IPS DF 19.7 (cell line): Measurements from ENCODE around the gene ATAD3C.
"Not testable (repeated sequence)": the region's sequence is repeated elsewhere in the genome, so short reads cannot be mapped to it uniquely, and the experiment has no call there.

Experiments
- DNase-seq: peaks from one replicate; pipeline ENCODE4 v3.0.0-alpha.2; 2013; ENCODE audit warnings: low read depth, low spot score

ATAD3C gene

DNA sequence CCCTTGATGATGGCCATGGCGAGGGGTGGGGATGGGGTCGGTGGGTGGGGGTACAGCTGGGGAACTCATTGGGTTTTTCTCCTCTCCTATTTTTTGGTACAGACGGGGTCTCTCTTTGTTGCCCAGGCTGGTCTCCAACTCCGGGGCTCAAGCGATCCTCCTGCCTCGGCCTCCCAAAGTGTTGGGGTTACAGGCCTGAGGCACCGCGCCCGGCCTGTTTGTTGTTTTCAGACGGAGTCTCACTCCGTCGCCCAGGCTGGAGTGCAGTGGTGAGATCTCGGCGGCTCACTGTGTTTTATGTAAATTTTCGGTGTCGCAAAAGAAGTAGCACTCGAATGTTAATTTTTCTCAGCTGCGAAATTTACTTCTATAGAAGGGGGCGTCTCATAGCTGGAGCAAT, 2.9 kb upstream of the ATAD3C start:
- DNase-seq: not testable (repeated sequence)

DNA sequence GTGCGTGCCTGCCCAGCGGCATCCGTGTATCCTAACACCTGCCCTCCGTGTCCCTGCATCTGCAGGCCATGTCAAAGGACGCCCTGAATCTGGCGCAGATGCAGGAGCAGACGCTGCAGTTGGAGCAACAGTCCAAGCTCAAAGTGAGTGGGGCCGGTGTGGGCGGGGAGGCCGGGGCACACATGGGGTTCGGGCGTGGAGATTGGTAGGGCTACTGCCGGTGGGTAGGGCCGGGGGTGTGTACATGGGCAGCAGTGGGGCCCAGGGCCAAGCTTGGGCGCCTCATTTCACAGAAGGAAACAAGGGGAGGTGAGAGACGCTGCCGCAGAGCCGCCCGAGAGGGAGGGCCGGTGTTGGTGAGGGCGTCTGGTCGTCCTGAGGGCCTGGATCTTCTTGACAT, 1.1 kb downstream of the ATAD3C start:
- not testable (repeated sequence) for DNase-seq

DNA sequence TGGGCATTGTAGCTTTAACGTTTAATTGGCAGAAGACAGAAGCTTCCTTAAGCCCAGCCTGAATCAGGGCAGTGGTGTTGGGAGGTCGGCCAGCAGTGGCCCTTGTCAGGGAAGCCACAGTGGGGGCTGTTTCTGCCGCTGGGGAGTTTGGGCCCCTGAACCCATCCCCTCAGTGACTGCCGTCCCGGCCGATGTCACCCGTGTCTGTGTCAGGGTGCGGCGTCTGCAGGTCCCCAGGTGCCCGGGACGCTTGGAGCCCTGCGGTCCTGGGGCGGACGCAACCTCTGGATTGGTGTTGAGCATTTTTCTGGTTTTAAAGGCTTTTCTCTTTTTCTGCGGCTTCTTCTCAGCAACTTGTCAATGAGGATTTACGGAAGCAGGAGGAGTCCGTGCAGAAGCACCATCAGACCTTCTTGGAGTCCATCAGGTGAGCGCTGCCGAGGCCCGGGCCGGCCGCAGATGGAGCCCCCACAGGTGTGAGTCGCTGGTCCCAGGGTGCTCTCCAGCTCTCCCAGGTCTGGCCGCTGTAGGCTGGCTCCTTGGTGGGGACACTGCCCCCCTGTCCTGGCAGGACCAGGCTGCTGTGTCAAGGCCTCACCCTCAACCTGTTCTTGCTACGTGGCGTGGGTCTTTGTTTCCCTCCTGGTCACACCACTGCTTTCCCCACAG, 2.3 kb downstream of the ATAD3C start:
- no peak for DNase-seq

DNA sequence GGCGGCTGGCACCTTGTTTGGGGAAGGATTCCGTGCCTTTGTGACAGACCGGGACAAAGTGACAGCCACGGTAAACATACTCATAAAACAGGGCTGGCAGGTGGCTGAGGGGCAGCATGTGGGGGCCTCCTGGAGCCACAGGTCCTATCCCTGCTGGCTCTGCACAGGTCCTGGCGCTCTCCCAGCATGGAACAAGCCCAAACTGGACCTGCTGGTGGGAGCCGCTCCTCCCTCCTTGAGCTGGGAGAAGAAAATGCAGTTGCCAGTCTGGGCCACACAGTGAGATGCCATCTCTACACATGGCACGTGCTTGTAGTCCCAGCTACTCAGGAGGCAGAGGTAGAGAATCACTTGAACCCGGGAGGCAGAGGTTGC, 2.9 kb downstream of the ATAD3C start:
- DNase-seq: not testable (repeated sequence)

DNA sequence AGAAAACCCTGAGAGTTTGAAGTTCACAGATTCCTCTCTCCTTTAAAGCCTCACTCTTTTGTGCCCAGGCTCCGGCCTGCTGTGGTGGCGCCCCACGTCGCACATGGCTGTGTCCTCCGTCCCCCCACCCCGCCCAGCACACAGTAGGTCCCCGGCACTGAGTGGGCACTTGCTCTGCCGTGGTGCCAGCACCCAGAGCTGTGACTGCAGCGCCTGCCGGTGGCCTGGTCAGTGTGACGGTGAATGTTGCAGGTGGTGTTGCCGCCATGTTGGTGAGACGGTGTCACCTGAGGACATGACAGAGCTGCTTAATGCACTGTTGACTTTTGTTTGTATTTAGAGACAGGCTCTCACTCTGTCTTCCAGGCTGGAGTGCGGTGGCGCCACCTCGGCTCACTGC, 3.4 kb downstream of the ATAD3C start:
- DNase-seq: no peak

DNA sequence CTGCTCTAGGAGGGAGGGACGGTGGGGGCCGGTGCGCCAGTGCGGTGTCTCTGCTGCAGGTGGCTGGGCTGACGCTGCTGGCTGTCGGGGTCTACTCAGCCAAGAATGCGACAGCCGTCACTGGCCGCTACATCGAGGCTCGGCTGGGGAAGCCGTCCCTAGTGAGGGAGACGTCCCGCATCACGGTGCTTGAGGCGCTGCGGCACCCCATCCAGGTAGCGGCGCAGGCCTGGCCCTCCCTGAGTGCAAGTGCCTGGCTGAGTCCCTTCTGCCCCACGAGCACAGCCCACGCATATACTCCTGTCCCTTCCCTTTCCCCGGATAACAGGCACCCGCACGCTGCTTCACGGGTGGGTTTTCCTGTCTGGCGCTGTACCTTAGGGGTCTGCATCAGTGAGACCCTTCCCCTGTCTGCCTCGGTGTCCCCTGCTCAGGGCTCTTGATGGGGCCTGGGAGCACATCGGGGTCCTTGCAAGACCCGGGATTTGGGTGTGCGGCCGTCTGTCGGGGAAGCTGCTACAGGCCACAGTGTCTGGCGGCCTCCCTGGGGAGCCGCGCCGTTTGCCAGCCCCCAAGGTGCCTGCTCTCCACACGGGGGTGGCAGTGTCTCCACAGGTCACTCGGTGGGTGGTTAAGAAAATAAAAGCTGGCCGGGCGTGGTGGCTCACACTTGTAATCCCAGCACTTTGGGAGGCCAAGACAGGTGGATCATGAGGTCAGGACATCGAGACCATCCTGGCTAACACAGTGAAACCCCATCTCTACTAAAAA, 5.0 kb downstream of the ATAD3C start:
- DNase-seq: not testable (repeated sequence)

DNA sequence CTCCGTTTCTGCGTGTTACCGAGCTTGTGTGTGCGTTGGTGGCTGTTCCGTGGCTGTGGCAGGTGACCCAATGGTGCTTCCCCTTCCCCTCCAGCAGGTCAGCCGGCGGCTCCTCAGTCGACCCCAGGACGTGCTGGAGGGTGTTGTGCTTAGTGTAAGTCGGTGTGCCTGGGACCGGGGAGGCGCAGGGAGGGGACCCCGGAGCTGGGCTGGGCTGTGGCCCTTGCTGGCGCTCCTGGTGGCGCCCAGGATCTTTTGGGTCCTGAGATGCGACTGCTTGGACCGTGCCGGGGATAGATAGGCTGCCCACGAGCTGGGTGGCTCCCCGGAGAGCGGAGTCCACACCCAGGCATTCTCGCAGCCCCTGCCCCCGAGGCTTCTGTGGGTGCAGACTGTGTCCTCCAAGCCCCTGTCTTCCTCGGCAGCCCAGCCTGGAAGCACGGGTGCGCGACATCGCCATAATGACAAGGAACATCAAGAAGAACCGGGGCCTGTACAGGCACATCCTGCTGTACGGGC, 5.9 kb downstream of the ATAD3C start:
- no peak for DNase-seq

DNA sequence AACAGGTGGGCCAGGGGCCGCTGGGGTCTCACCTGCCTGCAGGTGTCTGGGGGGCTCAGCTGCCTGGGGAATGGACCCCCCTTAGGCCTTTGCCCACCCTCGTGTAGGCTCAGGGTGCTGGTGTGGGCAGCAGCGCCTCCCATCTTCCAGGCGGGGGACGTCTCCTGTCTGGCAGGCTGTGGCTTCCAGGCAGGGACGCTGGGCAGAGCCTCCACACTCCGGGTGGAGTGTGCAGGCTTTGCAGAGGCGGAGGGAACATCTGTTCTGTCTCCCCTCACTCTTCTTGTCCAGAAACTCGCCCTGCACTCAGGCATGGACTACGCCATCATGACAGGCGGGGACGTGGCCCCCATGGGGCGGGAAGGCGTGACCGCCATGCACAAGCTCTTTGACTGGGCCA, 6.4 kb downstream of the ATAD3C start:
- DNase-seq: not testable (repeated sequence)

DNA sequence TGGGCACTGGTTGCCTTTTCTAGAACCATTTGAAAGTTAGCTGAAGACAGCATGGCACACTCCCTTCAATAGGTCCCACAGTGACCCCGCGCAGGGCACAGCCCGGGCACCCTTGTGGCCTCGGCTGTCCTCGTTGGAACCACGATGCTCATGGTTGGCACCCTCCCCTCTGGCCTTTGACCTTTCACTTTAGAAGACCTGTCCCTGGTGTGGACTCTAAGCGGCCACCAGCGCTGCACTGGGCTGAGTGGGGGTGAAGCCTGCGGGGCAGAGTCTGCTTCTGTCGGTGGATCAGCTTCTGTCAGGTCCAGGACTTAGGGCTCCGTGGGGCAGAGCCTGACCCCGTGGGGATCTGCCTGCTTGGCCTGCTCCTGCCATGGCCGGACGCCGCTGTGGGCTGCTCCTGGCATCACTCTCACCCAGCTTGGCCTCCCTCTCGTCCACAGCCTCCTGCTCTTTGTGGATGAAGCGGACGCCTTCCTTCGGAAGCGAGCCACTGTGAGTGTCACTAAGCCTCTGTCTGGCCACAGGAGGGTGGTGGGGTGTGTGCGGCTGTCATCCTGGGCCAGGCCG, 7.3 kb downstream of the ATAD3C start:
- DNase-seq: not testable (repeated sequence)

DNA sequence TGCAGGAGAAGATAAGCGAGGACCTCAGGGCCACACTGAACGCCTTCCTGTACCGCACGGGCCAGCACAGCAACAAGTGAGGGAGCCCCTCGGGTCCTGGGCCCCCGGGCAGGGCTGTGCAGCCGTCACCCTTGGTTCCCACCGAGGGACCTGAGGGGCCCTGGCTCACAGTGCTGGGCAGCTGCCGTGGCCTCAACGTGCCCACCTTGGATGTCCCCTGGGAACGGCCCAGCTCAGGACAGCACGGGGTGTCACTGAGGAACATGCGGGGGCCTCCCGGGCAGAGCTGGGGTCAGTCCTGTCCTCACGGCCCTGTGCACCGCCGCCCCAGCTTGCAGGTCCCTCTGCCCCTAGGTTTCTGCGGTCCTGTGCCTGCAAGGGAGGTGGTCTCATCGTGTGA, 9.7 kb downstream of the ATAD3C start:
- DNase-seq: not testable (repeated sequence)

DNA sequence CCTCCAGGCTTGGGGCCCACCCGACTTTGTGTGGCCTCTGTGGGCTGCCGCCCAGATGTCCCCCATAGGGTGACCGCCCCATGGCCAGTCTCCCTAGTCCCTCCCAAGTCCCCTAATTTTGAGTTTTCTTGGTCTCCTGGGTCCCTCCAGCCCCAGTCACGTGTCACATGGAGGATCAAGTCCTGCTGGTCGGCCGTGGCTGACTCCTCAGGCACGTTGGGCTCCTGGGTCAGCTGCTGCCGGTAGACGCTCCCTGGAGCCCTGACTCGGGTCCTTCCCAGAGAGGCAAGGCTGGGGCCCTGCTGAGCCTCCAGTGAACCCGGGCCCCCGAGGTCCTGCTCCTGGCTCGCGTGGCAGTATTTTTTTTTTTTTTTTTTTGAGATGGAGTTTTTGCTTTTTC, 10.2 kb downstream of the ATAD3C start:
- not testable (repeated sequence) for DNase-seq

DNA sequence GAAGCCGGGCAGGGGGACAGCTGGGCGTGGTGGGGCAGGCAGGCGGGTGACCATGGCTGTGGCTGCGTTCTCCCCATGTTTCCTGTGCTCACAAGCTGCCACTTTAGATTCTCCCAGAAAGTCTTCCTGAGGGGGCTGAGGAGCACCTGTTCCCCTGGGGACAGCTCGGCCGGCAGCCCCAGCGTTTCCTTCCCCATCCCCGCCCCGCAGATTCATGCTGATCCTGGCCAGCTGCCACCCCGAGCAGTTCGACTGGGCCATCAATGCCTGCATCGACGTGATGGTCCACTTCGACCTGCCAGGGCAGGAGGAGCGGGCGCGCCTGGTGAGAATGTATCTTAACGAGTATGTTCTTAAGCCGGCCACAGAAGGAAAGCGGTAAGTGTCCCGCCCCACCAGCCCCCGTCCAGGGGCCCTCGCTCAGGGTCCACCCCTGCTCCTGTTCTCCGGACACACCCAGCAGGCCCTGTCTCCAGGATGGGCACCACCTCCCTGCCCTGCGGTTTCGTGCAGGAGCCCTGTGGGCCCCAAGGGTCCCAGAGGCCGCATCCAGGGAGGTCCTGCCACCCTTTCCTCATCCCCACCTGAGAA, 11.1 kb downstream of the ATAD3C start:
- no peak for DNase-seq

DNA sequence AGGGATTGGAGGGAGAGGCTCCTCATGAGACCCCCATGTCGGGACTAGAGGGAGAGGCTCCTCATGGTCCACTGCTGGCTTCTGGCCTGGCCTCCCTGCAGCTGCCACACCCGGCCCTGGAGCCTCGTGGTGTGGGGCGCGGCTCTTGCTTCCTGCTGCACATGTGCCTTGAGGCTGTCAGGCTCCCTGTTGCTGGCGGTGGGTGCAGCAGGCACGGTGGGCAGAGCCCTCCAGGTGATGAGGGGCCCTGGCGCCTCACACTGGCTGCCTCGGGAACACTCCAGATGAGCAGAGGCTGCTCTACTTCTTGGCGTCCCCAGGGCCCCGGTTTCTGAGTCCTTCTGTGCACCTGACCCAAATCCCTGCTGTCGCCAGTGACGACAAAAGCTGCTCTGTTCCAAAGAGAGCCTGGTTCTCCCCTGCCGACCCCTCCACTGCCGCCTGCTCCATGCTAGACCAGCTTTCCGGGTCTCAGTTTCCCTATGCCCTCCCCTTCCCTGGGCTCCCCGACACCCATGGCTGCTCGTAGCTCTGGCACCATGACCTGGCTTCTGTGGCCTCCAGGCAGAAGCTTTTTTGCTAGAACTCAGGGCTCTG, 12.3 kb downstream of the ATAD3C start:
- DNase-seq: no peak

DNA sequence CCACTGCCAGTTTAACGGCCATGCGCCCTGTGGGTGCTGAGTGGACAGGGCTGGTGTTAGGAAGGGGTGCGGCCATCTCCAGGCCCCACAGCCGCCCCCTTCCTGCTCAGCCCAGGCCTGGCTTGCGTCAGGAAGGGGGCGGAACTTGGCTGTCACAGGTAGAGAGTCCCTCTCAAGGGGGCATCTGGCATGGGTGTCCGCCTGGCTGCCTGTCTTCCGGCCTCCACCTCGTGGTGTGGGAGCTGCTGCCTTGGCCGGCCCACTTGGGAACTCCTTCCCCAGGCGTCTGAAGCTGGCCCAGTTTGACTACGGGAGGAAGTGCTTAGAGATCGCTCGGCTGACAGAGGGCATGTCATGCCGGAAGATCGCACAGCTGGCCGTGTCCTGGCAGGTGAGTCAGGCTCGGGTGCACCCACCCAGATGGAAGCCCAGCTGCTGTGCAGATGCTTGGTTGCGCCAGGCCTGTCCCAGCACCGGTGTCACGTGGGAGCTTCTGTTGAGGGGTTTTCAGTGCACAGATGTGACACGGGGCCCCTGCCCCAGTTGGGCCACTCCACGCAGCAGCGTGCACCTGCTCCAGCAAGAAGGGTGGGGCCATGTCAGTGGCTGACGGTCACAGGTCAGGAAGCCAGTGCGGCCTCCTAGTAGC, 13.0 kb downstream of the ATAD3C start:
- no peak for DNase-seq

DNA sequence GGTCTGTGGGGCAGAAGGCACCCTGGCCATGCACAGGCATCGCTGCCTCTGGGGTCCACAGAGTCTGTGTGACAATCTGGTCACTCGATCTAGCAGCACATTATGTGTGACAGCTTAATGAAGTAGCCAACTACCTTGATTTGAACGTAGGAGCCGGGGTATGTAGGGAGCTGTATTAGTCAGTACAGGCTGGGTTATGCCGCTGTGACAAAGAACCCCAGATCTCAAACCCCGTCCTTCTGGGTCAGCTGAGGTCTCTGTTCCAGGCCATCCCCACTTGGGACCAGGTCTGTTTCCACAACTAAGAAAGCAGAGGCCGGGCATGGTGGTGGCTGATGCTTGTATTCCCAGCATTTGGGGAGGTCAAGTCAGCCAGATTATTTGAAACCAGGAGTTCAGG, 13.8 kb downstream of the ATAD3C start:
- DNase-seq: no peak

DNA sequence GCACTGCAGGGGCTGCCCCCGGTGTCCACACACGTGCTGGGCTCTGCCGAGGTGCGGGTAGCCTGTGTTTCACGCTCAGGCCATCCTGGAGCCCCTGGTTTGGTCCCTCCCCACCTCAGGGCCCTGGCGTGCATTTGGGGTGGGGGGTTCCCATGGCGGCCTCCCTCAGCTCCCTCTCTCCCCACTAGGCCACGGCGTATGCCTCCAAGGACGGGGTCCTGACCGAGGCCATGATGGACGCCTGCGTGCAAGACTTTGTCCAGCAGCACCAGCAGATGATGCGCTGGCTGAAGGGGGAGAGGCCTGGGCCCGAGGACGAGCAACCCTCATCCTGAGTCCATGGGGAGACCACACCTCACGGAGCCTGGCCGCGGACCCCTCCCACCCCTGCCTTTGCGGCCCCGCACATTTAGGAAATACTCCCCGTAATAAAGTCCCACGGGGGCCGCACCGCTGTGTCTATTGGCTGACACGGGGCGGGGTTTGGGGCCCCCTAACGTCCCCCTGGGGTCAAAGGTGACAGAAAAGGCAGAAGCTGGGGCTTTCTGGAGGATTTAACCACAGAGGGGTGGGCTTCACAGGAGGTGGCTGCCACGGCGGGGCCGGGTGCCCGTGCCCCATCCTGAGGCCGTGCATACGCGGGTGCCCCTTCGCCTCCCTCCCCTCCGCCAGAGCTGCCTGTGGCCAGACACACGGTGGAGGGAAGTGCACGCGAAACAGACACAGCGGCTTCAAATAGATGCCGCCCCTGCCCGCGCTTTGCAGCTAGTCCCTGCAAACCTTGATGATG, 18.9 kb downstream of the ATAD3C start:
- not testable (repeated sequence) for DNase-seq

DNA sequence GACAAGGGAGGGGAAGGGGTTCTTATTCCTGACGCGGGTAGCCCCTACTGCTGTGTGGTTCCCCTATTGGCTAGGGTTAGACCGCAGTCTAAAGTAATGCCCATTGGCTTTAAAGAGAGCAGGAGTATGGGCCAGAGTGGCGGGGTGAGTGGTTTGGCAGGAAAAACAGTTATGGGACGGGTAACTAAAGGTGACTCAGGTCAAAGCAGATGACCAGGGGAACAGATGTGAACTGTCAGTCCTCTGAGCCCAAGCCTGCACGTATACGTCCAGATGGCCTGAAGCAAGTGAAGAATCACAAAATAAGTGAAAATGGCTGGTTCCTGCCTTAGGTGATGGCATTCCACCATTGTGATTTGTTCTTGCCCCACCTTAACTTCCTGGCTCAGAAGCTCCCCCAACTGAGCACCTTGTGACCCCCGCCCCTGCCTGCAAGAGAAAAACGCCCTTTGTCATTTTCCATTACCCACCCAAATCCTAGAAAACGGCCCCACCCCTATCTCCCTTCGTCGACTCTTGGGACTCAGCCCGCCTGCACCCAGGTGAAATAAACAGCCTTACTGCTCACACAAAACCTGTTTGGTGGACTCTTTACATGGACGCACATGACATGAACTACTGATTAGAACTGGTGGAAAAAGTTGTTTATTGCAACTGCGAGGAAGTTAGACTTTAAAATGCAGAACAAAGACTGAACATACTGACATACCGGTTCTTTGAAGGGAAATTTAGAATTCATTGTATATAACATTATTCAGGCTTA, 21.3 kb downstream of the ATAD3C start:
- no peak for DNase-seq

DNA sequence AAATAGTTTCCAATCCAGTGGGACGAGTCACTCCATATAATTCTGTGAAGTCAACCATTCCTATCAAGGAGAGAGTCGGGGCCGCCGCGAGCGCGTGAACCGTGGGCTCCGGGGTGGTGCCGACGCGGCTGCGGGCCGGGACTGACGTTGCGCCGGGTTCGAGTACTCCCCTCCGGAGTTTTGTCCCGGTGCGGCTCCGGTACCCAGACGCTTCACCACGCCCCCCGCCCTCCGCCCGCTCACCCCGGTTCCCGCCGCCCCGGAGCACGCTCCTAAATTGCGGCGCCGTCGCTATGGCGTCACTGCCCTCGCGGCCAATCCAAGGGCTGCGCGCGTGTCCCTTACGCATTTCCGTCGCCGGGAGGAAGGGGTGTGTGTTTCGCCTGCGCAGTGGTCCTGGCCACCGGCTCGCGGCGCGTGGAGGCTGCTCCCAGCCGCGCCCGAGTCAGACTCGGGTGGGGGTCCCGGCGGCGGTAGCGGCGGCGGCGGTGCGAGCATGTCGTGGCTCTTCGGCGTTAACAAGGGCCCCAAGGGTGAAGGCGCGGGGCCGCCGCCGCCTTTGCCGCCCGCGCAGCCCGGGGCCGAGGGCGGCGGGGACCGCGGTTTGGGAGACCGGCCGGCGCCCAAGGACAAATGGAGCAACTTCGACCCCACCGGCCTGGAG, 22.0 kb downstream of the ATAD3C start, which contains the start of gene ATAD3B:
Gene ATAD3B (plus strand): TSS at position 377 of the 664 bp plus-strand sequence. CDS start 120 bp downstream, at position 497.
- DNase-seq: peak; percentile 64
